Measurements from ENCODE around the gene CNTN4.

CNTN4 gene

GRCh38 chr3:2283818-2284217, 185.2 kb downstream of the CNTN4 start:
- no peak for DNase-seq

- DNase-seq = no peak
These were observed 202.3 kb downstream of the CNTN4 start for GRCh38 chr3:2300938-2301337.

- no peak for DNase-seq
These were observed 202.7 kb downstream of the CNTN4 start for GRCh38 chr3:2301361-2301760.

GRCh38 chr3:2303566-2303965, 204.9 kb downstream of the CNTN4 start:
- no peak for DNase-seq

- no peak for DNase-seq
These were observed 212.4 kb downstream of the CNTN4 start for GRCh38 chr3:2311022-2311421.

GRCh38 chr3:2317521-2317920, 218.9 kb downstream of the CNTN4 start:
- DNase-seq = no peak

GRCh38 chr3:2334921-2335320, 236.3 kb downstream of the CNTN4 start:
- DNase-seq = no peak

- DNase-seq = no peak
These were observed 244.5 kb downstream of the CNTN4 start for GRCh38 chr3:2343031-2343682.

- DNase-seq = no peak
These were observed 253.6 kb downstream of the CNTN4 start for GRCh38 chr3:2352134-2352762.

GRCh38 chr3:2354702-2355101, 256.0 kb downstream of the CNTN4 start:
- no peak for DNase-seq

GRCh38 chr3:2356298-2356950, 257.8 kb downstream of the CNTN4 start:
- DNase-seq = no peak

GRCh38 chr3:2360815-2361214, 262.1 kb downstream of the CNTN4 start:
- no peak for DNase-seq

GRCh38 chr3:2362122-2362521, 263.5 kb downstream of the CNTN4 start:
- no peak for DNase-seq

- no peak for DNase-seq
These were observed 265.2 kb downstream of the CNTN4 start for GRCh38 chr3:2363854-2364253.

- DNase-seq = no peak
These were observed 271.7 kb downstream of the CNTN4 start for GRCh38 chr3:2370317-2370716.

GRCh38 chr3:2372306-2372705, 273.6 kb downstream of the CNTN4 start:
- DNase-seq = no peak

GRCh38 chr3:2375376-2375775, 276.7 kb downstream of the CNTN4 start:
- DNase-seq = no peak

GRCh38 chr3:2377281-2377680, 278.6 kb downstream of the CNTN4 start:
- no peak for DNase-seq

- DNase-seq = no peak
These were observed 292.4 kb downstream of the CNTN4 start for GRCh38 chr3:2390926-2391532.

GRCh38 chr3:2391896-2392295, 293.2 kb downstream of the CNTN4 start:
- no peak for DNase-seq

GRCh38 chr3:2392981-2393380, 294.3 kb downstream of the CNTN4 start:
- DNase-seq = no peak

- no peak for DNase-seq
These were observed 316.4 kb downstream of the CNTN4 start for GRCh38 chr3:2415083-2415482.

GRCh38 chr3:2420919-2421318, 322.3 kb downstream of the CNTN4 start:
- no peak for DNase-seq

GRCh38 chr3:2423143-2423542, 324.5 kb downstream of the CNTN4 start:
- DNase-seq = no peak

Measured in CD4-positive, alpha-beta T cell treated with Interleukin-1 beta for 1 hour (primary cell).